GM18517 (cell line): Measurements from ENCODE around the gene AMN.

Experiments used
- ATAC-seq: cut with Tn5 transposase; IDR thresholded peaks from one replicate; pipeline ENCODE4 v1.9.1; 2021; ENCODE audit warnings: mild to moderate bottlenecking, moderate library complexity; ENCODE audit not compliant: unreplicated experiment

Gene AMN

GRCh38 chr14:102927878-102928411 lies 5.5 kb downstream of the AMN start:
- no peak for ATAC-seq

GRCh38 chr14:102928412-102929240 lies 6.2 kb downstream of the AMN start:
- ATAC-seq = no peak

- no peak for ATAC-seq
Observed at GRCh38 chr14:102929241-102930137, 7.0 kb downstream of the AMN start.

GRCh38 chr14:102930138-102930752 lies 7.8 kb downstream of the AMN start:
- no peak for ATAC-seq

- no peak for ATAC-seq
Observed at GRCh38 chr14:102930753-102931579, 8.5 kb downstream of the AMN start.

GRCh38 chr14:102931580-102932285 lies 9.3 kb downstream of the AMN start:
- no peak for ATAC-seq

- ATAC-seq = no peak
Observed at GRCh38 chr14:102932484-102933248, 10.2 kb downstream of the AMN start.

GRCh38 chr14:102933618-102934231 lies 11.3 kb downstream of the AMN start:
- no peak for ATAC-seq

GRCh38 chr14:102935756-102936155 lies 13.3 kb downstream of the AMN start:
- no peak for ATAC-seq

GRCh38 chr14:102937331-102938175 lies 15.1 kb downstream of the AMN start:
- ATAC-seq = no peak

- ATAC-seq = no peak
Observed at GRCh38 chr14:102938191-102938590, 15.7 kb downstream of the AMN start.

- ATAC-seq = no peak
Observed at GRCh38 chr14:102939329-102939728, 16.9 kb downstream of the AMN start.

GRCh38 chr14:102939820-102940561 lies 17.5 kb downstream of the AMN start:
- ATAC-seq = no peak

GRCh38 chr14:102940729-102941362 lies 18.4 kb downstream of the AMN start:
- ATAC-seq = no peak

GRCh38 chr14:102941419-102942011 lies 19.1 kb downstream of the AMN start:
- no peak for ATAC-seq

GRCh38 chr14:102942069-102942468 lies 19.6 kb downstream of the AMN start:
- ATAC-seq = no peak
